Nephron (organoid): ENCODE results near the gene ZNF610.

Source experiments
- H3K27ac Mint-ChIP-seq, 3 experiments: 2 replicates each; pipeline ENCODE4 v1.8.0; 2020; ENCODE audit warnings: mixed read lengths in 3 of 3, mild to moderate bottlenecking in 2 of 3, moderate library complexity in 1 of 3
- H3K27me3 Mint-ChIP-seq: 2 replicates; pipeline ENCODE4 v1.8.0; 2021; ENCODE audit warnings: low read depth, mild to moderate bottlenecking, moderate library complexity, mixed read lengths
- H3K36me3 Mint-ChIP-seq: 2 replicates; pipeline ENCODE4 v1.8.0; 2020; ENCODE audit warnings: low read depth, mixed read lengths
- H3K4me1 Mint-ChIP-seq: 2 replicates; pipeline ENCODE4 v1.8.0; 2020; ENCODE audit warnings: mixed read lengths
- H3K4me3 Mint-ChIP-seq, 3 experiments: 2 replicates each; pipeline ENCODE4 v1.8.0; 2020; ENCODE audit warnings: mild to moderate bottlenecking in 3 of 3, mixed read lengths in 3 of 3, moderate library complexity in 2 of 3
- H3K9me3 Mint-ChIP-seq: 2 replicates; pipeline ENCODE4 v1.8.0; 2020; ENCODE audit warnings: mixed read lengths
- CTCF ChIP-seq, 3 experiments: fragments of 200-600 bp; sonication (generic); IDR thresholded peaks; one replicate each; pipeline ENCODE4 v1.5.0; 2021; ENCODE audit warnings: antibody characterized with exemption in 3 of 3; ENCODE audit not compliant: unreplicated experiment in 3 of 3

ZNF610 gene

GRCh38 chr19:52297601-52298364, 38.3 kb upstream of the ZNF610 start:
- Mint-ChIP-seq H3K27ac (peak overlapping the region; percentile 79 to 89 (median 88)), H3K36me3 (peaks cover 81% of the 10 kb centered on the region), H3K9me3 (peaks cover 42% of the 10 kb centered on the region), H3K27me3 (no peaks in the 10 kb centered on the region), H3K4me1 (peaks cover 10% of the 10 kb centered on the region), H3K4me3 (peak overlapping the region; percentile 88 to 91 (median 90))
- no peak for TF ChIP-seq CTCF (IDR thresholded peaks at IDR 0.05; ENCODE audit: unreplicated experiment in 3 of 3)

- Mint-ChIP-seq H3K27me3 (no peaks in the 10 kb centered on the region), H3K27ac (no peak overlapping the region), H3K4me3 (no peak overlapping the region), H3K36me3 (peaks cover 95% of the 10 kb centered on the region), H3K9me3 (peaks cover 69% of the 10 kb centered on the region), H3K4me1 (no peaks in the 10 kb centered on the region)
- TF ChIP-seq CTCF (IDR thresholded peaks at IDR 0.05; ENCODE audit: unreplicated experiment in 3 of 3) = no peak
These were observed 28.8 kb upstream of the ZNF610 start for GRCh38 chr19:52307275-52307674.

GRCh38 chr19:52322429-52322828, 13.6 kb upstream of the ZNF610 start:
- peaks cover 6% of the 10 kb centered on the region for H3K27me3 Mint-ChIP-seq
- H3K36me3 Mint-ChIP-seq = peaks cover 94% of the 10 kb centered on the region
- H3K9me3 Mint-ChIP-seq = peaks cover 87% of the 10 kb centered on the region
- H3K4me1 Mint-ChIP-seq = no peaks in the 10 kb centered on the region
- H3K27ac Mint-ChIP-seq = no peak overlapping the region
- no peak for TF ChIP-seq CTCF (IDR thresholded peaks at IDR 0.05; ENCODE audit: unreplicated experiment in 3 of 3)
- no peak overlapping the region for H3K4me3 Mint-ChIP-seq

GRCh38 chr19:52331757-52332156, 4.3 kb upstream of the ZNF610 start:
- Mint-ChIP-seq H3K27me3 (no peaks in the 10 kb centered on the region), H3K4me1 (peaks cover 5% of the 10 kb centered on the region), H3K4me3 (no peak overlapping the region), H3K9me3 (peaks cover 56% of the 10 kb centered on the region), H3K27ac (no peak overlapping the region), H3K36me3 (peaks cover 25% of the 10 kb centered on the region)
- no peak for TF ChIP-seq CTCF (IDR thresholded peaks at IDR 0.05; ENCODE audit: unreplicated experiment in 3 of 3)

- peaks cover 31% of the 10 kb centered on the region for H3K9me3 Mint-ChIP-seq
- peak overlapping the region; percentile 96 to 98 (median 96) for H3K4me3 Mint-ChIP-seq
- H3K27me3 Mint-ChIP-seq = no peaks in the 10 kb centered on the region
- H3K27ac Mint-ChIP-seq = peak overlapping the region; percentile 87 to 97 (median 93)
- no peak for TF ChIP-seq CTCF (IDR thresholded peaks at IDR 0.05; ENCODE audit: unreplicated experiment in 3 of 3)
- peaks cover 18% of the 10 kb centered on the region for H3K4me1 Mint-ChIP-seq
- H3K36me3 Mint-ChIP-seq = peaks cover 54% of the 10 kb centered on the region
These were observed 301 bp upstream of the ZNF610 start for GRCh38 chr19:52335768-52336116.
